ENCODE measurements around the gene NPC1L1.
"Not testable (repeated sequence)": the region's sequence is repeated elsewhere in the genome, so short reads cannot be mapped to it uniquely, and the experiment has no call there.

NPC1L1 gene

DNA sequence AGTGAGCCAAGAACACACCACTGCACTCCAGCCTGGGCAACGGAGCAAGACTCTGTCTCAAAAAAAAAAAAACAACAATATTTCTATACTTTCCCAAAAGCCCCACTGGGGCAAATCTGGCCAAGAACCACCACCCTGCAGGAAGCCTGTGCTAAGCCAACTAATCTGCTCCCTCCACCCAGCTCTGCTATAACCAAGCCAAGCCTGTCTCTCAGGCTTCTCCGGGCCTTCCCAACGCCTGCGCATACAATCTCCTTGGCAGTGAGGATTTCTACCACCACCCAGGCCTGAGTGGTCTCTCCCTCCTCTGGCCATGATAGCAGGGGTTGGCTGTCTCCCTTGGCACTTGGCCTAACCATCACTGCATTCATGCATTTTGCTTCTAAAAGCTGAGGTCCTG is 18.4 kb upstream of the NPC1L1 start:
- no peak for DNase-seq (ENCODE audit: insufficient read length, low spot score)
- FAIRE-seq: no peak
- no peak for TF ChIP-seq POLR2A (IDR thresholded peaks at IDR 0.05; ENCODE audit: low read depth, low read length)

DNA sequence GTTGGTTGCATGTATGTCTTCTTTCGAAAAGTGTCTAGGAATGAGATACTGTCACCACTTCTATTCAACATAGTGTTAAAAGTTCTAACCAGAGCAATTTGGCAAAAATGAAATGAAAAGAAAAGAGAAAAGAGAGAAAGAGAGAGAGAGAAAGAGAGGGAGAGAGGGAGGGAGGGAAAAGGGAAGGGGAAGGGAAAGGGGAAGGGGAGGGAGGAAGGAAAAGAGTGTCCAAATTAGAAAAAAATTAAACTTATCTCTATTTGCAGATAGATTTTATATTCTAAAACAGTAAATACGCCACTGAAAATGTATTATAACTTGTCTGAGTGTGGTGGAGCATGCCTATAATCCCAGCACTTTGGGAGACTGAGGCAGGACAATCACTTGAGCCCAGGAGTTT is 16.4 kb upstream of the NPC1L1 start:
- no peak for FAIRE-seq
- DNase-seq (ENCODE audit: insufficient read length, low spot score): no peak
- TF ChIP-seq POLR2A (IDR thresholded peaks at IDR 0.05; ENCODE audit: low read depth, low read length): no peak

DNA sequence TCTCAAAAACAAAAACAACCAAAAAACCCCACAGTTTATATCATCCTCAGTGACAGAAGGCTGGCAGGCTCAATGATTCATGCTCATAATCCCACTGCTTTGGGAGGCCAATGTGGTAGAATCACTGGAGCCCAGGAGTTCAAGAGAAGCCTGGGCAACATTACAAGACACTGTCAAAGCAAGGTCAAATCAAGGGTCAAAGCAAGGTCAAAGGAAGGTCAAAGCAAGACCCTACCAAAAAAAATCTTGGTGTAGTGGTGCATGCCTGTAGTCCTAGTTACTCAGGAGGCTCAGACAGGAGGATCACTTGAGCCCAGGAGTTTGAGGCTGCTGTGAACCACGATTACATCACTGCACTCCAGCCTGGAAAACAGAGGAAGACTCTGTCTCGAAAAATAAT is 14.2 kb upstream of the NPC1L1 start:
- no peak for TF ChIP-seq POLR2A (IDR thresholded peaks at IDR 0.05; ENCODE audit: low read depth, low read length)
- no peak for DNase-seq (ENCODE audit: insufficient read length, low spot score)
- FAIRE-seq: no peak

DNA sequence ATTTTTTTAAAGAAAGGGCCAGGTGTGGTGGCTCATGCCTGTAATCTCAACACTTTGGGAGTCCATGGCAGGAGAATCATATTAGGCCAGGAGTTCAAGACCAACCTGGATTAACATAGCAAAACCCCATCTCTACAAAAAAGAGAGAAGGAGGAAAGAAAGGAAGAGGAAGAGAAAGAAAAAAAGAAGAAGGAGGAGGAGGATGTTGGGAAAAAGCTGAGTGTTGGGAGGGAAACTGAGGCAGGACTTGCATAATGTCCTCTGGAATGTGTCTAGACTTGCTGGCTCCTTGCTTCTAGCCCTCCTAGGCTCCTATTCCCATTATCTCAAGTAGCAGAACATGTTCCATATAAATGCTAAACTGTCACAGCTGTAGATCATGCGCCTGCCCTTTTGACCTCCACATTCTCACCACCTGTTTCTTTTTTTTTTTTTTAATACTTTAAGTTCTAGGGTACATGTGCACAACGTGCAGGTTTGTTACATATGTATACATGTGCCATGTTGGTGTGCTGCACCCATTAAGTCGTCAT is 11.4 kb upstream of the NPC1L1 start:
- FAIRE-seq; DNase-seq (ENCODE audit: insufficient read length, low spot score): not testable (repeated sequence)

DNA sequence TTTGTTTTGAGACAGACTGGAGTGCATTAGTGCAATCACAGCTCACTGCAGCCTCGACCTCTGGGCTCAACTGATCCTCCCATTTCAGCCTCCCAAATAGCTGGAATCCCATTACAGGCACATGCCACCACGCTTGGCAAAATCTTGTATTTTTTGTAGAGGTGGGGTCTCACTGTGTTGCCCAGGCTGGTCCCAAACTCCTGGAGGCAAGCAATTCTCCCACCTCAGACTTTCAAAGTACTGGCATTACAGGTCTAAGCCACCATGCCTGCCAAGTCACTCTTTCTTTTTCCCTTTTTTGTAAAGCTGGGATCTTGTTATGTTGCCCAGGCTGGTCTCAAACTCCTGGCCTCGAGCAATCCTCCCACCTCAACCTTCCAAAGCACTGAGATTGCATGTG is 8.3 kb upstream of the NPC1L1 start:
- no peak for FAIRE-seq
- TF ChIP-seq POLR2A (IDR thresholded peaks at IDR 0.05; ENCODE audit: low read depth, low read length): no peak
- no peak for DNase-seq (ENCODE audit: insufficient read length, low spot score)

DNA sequence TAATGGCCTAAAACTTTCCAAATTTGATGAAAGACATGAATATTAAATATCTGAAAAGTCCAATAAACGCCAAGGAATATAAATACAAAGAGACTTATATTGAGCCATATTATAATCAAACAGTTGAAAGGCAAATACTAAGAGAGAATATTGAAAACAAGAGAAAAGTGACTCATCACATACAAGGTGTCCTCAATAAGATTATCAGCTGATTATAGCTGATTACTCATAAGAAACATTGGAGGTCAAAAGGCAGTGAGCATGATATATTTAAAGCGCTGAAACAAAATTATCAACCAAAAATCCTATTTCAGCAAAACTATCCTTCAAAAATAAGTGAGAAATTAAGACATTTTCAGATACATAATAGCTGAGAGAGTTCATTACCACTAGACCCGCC is 7.8 kb upstream of the NPC1L1 start:
- FAIRE-seq: no peak
- TF ChIP-seq POLR2A (IDR thresholded peaks at IDR 0.05; ENCODE audit: low read depth, low read length): no peak
- DNase-seq (ENCODE audit: insufficient read length, low spot score): no peak

DNA sequence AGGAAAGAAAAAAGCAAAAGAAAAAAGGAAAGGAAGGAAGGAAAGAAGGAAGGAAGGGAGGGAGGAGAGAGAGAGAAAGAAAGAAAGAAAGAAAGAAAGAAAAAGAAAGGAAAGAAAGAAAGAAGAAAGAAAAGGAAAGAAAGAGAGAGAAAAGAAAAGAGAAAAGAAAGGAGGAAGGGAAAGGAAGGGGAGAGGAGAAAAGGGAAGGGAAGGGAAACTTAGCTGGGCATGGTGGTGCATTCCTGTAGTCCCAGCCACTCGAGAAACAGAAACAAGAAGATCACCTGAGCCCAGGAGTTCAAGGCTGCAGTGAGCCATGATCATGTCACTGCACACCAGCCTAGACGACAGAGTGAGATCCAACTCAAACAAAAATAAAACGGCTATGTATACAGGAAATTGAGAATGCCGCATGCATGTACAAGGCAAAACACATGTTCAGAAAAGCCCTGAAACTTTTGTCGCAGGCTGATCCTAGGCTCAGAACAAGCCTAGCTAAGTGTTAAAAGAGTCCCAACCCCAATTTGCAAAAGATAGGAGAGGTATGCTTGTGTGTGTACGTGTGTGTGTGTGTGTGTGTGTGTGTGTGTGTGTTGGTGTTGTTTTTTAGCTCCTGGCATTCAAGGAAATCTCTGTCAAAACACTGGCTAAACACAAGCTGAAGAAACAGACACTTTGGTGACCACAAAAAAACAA is 6.6 kb upstream of the NPC1L1 start:
- DNase-seq (ENCODE audit: insufficient read length, low spot score) (no peak), FAIRE-seq (no peak)
- TF ChIP-seq POLR2A (IDR thresholded peaks at IDR 0.05; ENCODE audit: low read depth, low read length): no peak

DNA sequence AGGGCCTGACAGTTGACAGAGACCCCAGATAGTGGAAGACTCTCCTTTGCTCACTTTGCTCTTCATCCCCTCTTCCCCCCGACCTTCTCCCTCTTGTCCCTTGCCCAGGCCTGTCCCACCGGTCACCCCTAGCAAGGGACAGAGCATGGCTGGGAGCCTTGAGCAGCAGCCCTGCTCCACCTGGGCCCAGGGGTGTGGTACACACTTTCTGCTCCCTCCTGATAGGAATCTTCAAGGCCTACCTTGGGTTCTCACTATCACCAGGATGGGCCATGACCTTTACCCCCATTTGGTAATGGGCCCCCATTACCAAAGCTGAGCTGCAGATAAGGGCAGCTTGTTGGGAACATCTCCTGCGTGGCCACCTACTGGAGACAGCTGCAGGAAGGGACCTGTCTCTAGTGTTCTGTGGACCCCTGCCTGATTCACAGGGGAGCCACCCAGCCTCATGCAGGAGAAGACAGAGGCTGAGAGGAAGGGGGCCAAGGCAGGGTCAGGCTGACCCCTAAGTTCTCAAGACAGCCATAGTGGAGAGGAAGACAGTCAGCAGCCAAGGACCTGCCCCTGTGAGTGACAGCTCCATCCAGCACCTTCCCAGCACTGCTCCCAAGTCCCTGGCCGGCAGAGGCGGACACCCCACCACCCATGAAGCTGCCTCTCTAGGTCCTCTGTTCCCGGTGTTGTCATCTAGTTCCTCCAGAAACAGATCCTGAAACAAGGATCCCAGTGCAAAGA is 913 bp upstream of the NPC1L1 start:
- FAIRE-seq: no peak
- DNase-seq (ENCODE audit: insufficient read length, low spot score): no peak
- TF ChIP-seq POLR2A (IDR thresholded peaks at IDR 0.05; ENCODE audit: low read depth, low read length): no peak

DNA sequence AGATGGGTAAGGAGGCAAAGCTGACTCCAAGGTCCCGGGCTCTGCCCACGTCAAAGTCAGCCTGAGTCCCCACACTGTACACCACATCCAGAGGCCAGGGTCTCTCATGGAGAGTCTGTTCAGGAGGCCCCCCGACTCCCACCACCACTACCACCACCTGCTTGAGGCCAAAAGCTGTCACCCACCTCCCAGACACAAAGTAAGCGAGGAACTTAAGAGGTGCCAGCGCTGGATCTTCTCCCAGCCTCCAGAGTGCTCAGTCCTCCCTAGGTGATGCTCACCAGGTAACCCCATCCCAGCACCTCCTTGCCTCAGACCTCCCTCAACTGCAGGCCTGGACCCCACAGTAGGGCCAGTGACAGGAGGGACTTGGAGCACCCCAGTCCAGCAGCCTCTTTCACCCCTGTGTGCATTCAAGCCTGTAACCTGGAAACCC is 520 bp downstream of the NPC1L1 start:
- TF ChIP-seq POLR2A (IDR thresholded peaks at IDR 0.05; ENCODE audit: low read depth, low read length): no peak
- FAIRE-seq: no peak
- no peak for DNase-seq (ENCODE audit: insufficient read length, low spot score)

DNA sequence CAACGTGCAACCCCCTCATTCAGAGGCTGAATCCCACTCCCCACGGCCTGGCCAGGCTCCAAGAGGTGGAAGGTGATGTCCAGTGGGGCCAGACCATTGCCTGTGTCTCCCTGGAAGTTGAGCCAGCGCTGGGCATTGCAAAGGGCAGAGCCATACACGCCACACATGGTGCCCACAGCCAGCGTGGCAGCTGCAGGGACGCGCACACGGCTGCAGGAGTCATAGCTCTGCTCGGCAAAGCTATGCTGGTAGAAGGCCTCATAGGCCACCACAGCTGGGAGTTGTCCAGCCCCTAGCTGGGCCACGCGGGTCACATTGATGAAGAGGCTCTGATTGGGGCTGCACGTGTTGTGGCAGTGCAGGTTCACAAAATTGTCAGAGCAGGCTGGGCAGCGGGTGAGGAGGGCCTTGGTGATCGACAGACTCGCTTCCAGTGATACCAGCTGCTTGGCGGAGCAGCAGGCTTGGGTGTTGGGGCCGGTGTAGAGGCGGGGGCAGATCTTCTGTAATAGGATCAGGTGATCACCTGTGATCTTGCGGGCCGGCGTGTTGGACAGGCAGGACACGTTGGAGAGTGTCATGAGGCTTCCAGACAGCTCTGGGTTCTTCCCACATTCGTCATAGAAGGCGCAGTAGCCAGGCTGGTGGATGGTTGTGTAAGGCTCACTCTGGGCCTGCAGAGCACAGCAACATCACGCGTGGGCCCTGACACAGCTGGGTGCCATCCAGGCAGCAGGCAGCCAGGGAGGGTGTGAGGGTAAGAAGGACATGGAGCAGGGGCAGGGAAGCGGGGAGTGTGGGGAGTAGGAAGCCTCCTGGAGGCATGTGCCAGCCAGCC is 1.2 kb downstream of the NPC1L1 start:
- DNase-seq (ENCODE audit: insufficient read length, low spot score) (no peak), FAIRE-seq (no peak)
- TF ChIP-seq POLR2A (IDR thresholded peaks at IDR 0.05; ENCODE audit: low read depth, low read length): no peak

DNA sequence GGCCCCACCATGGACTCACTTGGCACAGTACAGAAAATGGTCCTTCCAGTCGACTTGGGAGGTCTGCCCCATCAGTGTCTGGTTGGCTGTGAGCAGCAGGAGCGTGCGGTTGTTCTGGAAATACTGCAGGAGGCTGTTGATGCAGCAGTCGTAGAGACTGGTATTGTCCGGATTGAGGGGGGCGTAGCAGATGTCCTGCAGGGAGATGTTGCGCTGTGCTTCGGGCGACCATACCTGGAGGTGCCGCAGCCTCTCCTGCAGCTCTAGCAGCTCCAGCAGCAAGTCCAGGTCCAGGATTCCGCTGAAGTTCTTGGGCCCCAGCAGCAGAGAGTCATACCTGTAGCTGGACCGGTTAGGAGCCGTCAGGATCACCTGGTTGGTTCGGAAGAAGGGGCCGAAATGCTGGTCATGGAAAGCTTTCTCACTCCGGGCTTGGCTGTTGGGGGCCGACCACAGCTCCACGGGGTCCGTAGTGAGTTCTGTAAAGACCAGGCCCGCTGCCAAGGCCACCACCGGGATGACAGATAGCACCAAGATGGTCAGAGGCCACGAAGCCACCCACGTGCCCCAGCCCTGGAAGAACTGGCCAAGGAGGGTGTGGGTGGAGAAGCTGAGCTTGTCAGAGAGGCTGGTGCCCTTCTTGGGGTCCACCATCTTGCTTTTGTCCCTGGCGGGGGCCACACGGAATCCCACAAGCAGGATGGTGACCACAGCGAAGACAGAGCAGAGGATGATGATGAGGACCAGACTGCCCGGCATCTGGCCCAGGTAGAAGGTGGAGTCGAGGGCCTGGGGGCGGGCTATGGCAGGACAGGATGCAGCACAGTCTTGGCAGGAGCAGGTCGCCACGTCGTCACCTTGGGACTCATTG is 2.1 kb downstream of the NPC1L1 start:
- DNase-seq (ENCODE audit: insufficient read length, low spot score) (no peak), FAIRE-seq (no peak)
- TF ChIP-seq POLR2A (IDR thresholded peaks at IDR 0.05; ENCODE audit: low read depth, low read length): no peak

DNA sequence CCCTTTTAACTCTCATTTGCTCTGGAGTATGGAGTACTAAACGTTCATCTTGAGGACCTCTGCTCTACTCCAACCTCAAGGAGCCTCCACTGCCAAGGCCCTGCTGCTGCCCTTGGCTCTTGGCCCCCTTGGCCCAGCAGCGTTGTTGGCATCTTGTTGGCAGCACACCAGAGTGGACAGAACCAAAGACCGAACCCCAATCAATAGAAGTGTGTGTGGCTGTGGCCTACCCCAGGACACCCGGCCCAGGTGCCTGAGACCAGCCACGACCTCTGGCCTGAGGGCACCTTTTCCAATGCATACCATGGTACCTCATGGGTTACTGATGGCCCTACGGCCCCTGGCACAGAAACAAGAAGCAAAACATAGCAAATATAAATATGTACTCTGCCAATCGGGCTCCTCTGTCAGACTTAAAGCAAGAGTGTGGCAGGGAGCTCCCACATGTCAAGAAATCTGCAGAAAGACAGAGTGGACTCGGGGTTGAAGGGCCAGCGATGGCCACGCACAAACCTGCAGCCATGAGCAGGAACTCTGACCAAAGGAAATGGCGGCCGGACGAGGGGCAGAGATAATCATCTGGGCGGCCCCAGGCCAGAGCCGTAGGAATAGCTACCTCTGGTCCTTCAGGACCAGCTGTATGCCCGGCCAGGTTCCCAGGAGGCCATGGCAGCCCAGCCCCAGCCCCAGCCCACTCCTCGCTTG is 2.9 kb downstream of the NPC1L1 start:
- FAIRE-seq (no peak), DNase-seq (ENCODE audit: insufficient read length, low spot score) (no peak)
- TF ChIP-seq POLR2A (IDR thresholded peaks at IDR 0.05; ENCODE audit: low read depth, low read length): no peak

DNA sequence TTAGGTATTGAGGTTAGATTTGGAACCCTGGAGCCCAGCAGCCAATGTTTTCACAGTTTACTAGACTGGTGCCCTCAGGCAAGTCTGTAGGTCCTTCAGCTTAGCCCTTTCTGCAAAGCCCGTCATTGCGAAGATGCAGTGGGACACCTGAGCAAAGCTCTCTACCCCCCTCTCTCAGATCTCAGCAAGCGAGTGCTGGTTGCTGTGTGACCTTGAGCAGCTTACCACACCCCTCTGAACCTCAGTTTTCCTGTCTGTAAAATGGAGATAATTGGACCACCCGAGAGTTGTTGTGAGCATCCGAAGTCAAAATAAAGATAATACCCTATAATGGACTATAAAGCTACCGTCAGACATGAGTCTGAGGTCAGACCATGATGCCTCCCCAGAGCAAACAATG is 3.7 kb downstream of the NPC1L1 start:
- no peak for DNase-seq (ENCODE audit: insufficient read length, low spot score)
- TF ChIP-seq POLR2A (IDR thresholded peaks at IDR 0.05; ENCODE audit: low read depth, low read length): no peak
- no peak for FAIRE-seq
